T47D (cell line): ENCODE data around the gene ZNF566.
"Not testable (repeated sequence)": the region's sequence is repeated elsewhere in the genome, so short reads cannot be mapped to it uniquely, and the experiment has no call there.

Experiments used
- DNase-seq, 2 experiments: peaks; one replicate each; pipeline versions ENCODE4 v3.0.0 to v3.0.0-alpha.2; 2011 to 2012; ENCODE audit warnings: low read depth in 1 of 2, low spot score in 1 of 2
- JUND ChIP-seq: IDR thresholded peaks from 2 replicates; pipeline ENCODE4 v1.6.1; 2012; ENCODE audit warnings: low read depth
- in situ Hi-C: cut with HindIII; loops from 2 replicates; pipeline ENCODE4 v1.10.0; 2016; ENCODE audit warnings: low sequenced_read_pairs, low pct_unique_long_range_greater_than_20kb

The ZNF566 gene

DNA sequence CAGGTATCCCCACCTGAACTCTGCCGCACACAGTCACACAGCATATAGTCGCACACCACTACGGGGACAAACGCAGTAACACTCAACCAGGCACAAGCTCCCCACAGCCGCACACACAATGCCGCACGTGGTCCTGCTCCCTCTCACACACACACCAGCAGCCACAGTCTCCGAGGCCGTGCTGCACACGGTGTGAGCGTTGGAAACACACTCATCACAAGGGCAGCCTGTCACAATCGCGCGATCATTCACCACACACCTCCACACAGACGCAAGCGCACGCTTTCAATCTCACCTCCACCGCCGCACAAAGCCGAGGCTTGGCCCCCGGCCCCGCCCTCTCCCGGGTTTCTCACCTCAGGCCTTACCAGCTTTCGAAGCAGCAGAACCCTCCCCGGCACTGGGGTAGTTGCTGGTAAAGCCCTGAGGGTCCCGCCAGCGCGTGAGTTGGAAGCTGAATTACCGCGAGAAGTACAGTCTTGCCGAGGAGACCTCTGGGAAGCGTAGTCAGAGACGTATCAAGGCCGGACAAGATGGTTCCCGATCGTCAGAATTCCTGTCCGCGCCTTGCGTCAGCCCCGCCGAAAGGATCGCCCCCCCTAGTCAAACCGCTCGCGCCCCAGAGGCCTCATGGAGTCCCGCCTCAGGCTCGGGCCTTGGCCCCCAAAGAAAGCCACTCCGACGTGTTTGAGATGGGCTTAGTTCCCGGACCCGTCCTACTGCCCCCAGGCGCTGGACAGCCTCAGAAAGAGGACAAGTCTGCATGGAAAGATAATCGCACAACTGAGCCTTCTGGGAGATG is at the start of gene ZNF566:
ZNF566 (minus strand) TSS at position 444 of the 802 bp plus-strand sequence. CDS start 13,004 bp downstream, outside the sequence.
- in situ Hi-C loops, result no loop called here
- no peak for TF ChIP-seq JUND
- peak; percentile 92 to 96 for DNase-seq

DNA sequence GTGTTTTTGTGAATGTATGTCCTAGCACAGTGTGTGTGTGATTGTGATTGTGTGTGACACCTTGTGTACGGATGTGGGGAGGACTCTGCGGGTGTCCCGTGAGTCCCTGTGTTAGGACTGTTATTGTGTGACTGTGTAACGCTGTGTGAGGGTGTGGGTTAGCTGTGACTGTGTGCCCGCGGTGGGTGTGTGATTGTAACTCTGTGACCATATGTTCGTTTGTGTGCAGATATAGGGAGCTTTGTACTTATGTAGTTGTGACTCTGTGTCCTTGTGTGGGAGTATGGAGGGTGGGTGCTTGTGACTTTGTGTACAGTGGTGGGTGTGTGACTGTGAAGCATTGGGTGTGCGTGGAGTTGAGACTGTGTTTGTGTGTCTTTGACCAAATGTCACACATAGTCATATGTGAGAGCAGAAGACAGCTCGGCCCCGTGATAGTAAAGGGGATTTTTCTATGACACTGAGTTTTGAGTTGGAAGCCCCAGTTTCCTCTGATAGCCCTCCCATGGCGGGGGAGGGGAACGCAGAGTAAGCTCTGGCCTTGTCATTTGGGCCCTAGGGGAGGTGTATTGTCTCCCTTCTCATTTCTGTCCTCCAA is 39.7 kb upstream of the ZNF566 start:
- DNase-seq, result no peak
- no peak for TF ChIP-seq JUND
- in situ Hi-C loops, result no loop called here

DNA sequence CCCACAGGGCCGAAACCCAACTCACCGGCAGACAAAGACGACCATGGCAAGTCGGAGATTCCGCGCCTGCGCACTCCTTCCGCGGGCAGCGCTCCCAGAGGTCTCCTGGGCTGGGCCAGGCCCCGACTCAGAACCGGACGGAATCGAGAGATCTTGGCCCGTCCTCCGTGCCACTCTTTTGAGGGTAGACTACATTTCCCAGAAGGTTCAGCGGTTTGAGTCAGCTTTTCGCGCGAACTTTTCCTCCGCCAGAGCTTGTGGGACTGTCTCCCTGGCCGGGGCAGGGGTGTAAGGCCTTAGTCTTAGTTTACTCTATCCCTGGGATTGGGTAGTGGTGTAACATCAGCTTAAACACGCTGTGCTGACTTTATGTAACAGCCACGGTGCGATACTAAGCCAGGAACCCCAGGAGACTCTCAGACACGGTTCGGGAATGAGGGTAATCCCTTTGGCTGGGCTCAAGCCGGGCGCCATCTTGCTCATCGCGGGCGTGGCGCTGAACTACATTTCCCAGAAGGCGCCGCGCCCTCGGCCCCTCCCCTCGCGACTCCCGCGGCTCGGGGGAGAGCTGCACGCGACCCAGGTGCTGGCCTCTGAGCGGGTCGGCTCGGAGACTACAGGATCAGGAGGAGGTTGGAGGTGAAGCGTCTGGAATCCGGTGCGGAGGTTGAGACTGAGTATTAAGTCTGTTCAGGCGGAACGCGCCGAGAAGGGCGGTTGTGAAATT is 39.0 kb upstream of the ZNF566 start, which contains the start of gene ZNF260:
ZNF260 (minus strand) TSS at position 78 of the 727 bp plus-strand sequence. CDS start 13,033 bp downstream, outside the sequence.
- TF ChIP-seq JUND, result no peak
- in situ Hi-C loops, result no loop called here
- DNase-seq, result peak; percentile 67 to 96

DNA sequence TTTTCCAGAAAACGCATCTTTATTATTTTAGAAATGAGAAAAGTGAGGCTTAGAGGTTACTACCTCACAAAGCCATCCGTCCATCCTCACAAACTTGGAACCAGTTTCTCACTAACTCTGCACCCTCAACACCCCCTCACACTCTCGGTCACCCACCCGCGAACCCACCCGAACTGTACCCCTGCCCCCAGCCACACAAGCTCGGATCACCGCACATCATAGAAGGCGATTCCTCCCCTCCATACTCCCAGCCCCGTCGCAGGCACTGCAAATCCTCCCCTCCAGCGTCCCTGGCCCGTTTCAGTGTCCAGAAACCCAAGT is 38.5 kb upstream of the ZNF566 start:
- in situ Hi-C loops, result no loop called here
- no peak for DNase-seq
- no peak for TF ChIP-seq JUND

DNA sequence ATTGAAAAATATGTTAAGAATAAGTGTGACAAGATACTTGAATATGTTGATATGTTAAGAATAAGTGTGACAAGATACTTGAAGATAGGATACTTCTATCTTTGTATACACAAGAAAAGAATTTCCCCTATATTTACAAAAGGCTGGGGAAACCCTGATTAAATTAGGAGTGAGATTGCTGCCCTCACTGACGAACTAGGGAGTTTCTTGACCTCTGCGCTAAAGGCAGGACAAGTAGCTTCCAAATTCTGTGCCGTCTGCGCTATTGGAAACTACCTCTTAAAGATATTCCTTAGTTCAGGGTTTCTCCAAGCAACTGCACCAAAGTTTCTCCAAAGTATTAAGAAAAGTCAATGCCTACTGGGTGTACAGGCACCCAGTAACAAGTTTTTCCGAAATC is 38.0 kb upstream of the ZNF566 start:
- no peak for DNase-seq
- in situ Hi-C loops, result no loop called here
- no peak for TF ChIP-seq JUND

DNA sequence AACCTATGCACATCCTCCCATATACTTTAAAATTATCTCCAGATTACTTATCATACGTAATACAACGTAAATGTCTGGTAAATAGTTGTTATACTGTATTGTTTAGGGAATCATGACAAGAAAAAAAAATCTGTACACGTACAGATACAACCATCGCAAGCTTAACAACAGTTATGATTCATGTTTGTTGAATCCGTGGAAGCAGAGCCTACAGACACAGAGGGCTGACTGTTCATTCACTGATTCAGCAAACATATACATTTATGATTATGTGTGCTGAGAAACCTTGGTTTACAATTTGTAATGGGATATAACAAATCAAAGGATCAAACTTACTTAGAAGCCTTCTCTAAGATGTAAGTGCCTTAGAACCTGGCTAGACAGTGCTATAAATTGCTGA is 37.2 kb upstream of the ZNF566 start:
- TF ChIP-seq JUND, result no peak
- in situ Hi-C loops, result no loop called here

DNA sequence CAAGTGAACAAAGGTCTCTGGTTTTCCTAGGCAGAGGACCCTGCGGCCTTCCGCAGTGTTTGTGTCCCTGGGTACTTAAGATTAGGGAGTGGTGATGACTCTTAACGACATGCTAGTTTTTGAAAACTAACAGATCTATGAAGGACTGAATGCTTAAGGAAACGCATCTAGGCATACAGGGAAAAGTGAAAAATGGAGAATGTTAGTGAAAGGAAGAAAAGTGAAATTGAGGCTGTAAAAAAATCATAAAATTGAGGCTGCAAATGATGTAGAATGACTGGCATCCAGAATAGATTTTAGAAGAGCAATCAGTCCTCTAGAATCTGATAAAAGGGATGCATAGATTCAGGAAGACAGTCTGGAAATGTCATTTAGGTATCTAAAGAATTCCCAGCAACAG is 35.3 kb upstream of the ZNF566 start:
- DNase-seq, result no peak
- TF ChIP-seq JUND, result no peak
- in situ Hi-C loops, result no loop called here

More for the DNA sequence above, 37.2 kb upstream of the ZNF566 start:
- no peak for DNase-seq

DNA sequence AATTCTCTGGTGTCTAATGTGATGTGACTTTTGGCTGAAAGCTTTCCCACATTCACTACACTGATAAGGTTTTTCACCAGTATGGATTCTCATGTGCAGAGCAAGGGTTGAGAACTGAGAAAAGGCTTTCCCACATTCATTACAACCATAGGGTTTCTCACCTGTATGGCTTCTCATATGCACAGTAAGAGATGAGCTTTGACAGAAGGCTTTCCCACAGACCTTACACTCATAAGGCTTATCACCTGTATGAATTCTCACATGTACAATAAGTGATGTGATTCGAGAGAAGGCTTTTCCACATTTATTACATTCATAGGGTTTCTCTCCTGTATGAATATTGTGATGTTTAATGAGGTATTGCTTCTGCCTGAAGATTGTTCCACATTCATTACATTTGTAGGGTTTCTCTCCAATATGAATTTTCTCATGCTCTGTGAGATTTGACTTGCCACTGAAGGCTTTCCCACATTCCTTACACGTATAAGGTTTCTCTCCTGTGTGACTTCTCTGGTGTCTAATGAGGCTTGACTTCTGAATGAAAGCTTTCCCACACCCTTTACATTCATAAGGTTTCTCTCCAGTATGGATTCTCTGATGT is 24.8 kb upstream of the ZNF566 start:
- DNase-seq, result no peak
- in situ Hi-C loops, result no loop called here
- no peak for TF ChIP-seq JUND

DNA sequence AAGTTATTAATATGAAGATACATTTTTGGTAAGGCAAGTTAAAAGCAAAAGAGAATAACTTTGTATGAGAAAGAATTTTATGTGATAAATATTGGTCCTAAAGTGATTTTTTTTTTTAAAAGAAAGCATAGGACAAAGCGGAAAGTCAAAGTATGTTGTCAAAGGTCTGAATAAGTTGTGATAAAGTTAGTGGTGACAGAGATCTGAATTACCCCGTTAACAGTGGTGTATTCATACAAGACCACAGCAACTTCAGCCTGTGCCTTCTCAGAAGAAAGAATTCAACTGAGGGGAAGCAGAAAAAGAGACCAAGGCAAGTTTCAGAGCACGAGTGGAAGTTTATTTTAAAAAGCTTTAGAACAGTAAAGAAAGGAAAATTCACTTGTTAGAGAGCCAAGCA is 19.0 kb upstream of the ZNF566 start:
- no peak for TF ChIP-seq JUND
- DNase-seq, result no peak
- in situ Hi-C loops, result no loop called here

DNA sequence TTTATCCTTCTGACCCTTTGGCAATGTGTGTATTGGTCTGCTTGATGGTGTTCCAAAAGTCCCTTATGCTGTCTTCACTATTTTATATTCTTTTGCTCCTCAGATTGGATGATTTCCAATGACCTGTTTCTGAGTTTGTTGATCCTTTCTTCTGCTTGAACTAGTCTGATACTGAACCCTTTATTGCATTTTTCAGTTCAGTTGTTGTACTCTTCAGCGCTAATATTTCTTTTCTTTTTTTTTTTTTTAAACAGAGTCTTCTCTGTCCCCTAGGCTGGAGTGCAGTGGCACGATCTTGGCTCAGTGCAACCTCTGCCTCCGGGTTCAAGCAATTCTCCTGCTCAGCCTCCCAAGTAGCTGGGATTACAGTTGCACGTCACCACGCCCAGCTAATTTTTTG is 12.6 kb upstream of the ZNF566 start:
- no peak for TF ChIP-seq JUND
- in situ Hi-C loops, result no loop called here
- DNase-seq, result no peak

DNA sequence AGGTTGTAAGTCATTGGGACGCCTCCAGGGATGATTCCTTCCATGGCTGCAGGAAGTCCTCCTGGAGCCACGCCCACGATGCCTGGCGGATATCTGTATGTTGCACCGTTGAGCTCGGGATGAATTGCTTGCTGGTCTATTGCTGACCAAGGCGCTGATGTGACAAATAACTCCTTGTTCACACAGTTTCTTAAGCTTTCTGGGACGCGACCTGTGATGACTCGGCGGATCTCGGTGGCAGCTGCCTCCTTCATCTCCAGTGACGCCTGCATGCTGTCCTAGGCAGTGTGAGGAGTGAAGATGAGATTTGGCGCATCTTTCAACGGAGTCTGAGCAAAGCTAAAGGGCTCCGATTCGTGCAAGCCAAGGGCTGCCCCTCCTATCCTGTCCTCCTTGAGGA is 7.6 kb upstream of the ZNF566 start:
- no peak for DNase-seq
- no peak for TF ChIP-seq JUND
- in situ Hi-C loops, result no loop called here

DNA sequence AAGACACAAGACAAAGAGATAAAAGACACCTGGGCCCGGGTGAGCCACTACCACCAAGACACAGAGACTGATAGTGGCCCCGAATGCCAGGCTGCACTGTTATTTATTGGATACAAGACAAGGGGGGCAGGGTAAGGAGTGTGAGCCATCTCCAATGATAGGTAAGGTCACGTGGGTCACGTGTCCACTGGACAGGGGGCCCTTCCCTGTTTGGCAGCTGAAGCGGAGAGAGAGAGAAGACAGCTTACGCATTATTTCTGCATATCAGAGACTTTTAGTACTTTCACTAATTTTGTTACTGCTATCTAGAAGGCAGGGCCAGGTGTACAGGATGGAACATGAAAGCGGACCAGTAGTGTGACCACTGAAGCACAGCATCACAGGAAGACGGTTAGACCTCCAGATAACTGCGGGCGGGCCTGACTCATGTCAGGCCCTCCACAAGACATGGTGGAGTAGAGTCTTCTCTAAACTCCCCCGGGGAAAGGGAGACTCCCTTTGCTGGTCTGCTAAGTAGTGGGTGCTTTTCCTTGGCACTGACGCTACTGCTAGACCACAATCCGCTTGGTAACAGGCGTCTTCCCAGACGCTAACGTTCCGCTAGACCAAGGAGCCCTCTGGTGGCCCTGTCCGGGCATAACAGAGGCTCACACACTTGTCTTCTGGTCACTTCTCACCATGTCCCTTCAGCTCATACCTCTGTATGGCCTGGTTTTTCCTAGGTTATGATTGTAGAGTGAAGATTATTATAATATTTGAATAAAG is 3.5 kb upstream of the ZNF566 start:
- in situ Hi-C loops, result not testable (repeated sequence)
- peak; percentile 32 to 80 for DNase-seq

DNA sequence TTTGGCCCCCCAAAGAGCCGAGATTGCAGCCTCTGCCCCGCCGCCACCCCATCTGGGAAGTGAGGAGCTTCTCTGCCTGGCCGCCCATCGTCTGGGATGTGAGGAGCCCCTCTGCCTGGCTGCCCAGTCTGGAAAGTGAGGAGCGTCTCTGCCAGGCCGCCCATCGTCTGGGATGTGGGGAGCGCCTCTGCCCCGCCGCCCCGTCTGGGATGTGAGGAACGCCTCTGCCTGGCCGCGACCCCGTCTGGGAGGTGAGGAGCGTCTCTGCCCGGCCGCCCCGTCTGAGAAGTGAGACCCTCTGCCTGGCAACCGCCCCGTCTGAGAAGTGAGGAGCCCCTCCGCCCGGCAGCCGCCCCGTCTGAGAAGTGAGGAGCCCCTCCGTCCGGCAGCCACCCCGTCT is 1.5 kb upstream of the ZNF566 start:
- DNase-seq, in situ Hi-C loops: not testable (repeated sequence)
